GM12878 (cell line): ENCODE measurements around the gene TPRG1. TPM values are rescaled to one million over a fixed set of nuclear protein-coding genes. Genes with fewer than 3 reads are reported as not detected.

Experiments used
- ATAC-seq: fragments of 200-7000 bp; cut with Tn5 transposase; 3 replicates; pipeline ENCODE4 v1.9.1; 2020; ENCODE audit warnings: mild to moderate bottlenecking, moderate library complexity
- BruUV-seq: library from RNA; stranded (reverse); fragments of 400-500 nt; replicated peaks from 2 replicates; lab custom pipeline; 2021; lab: Mats Ljungman, UMichigan
- CTCF ChIA-PET: fragments of 300-600 bp; sonication (Branson Sonifier 250); formaldehyde crosslinking; extraction: SDS; loops from one replicate; lab custom pipeline; 2021; ENCODE audit warnings: inconsistent platforms; lab: Yijun Ruan, JAX
- POLR2A ChIA-PET: fragments of 350-600 bp; formaldehyde crosslinking; extraction: SDS; loops from one replicate; lab custom pipeline; 2021; ENCODE audit warnings: inconsistent platforms; lab: Charles Lee
- RAD21 ChIA-PET: fragments of 300-600 bp; sonication (Branson Sonifier 250); formaldehyde crosslinking; loops from one replicate; lab custom pipeline; 2023; ENCODE audit warnings: antibody characterized with exemption; ENCODE audit not compliant: unreplicated experiment; lab: Charles Lee
- SMC1A ChIA-PET: fragments of 300-600 bp; sonication (Branson Sonifier 250); formaldehyde crosslinking; loops from one replicate; lab custom pipeline; 2023; ENCODE audit not compliant: unreplicated experiment, uncharacterized antibody; lab: Charles Lee
- DNase-seq: peaks from one replicate; pipeline ENCODE4 v3.0.0-alpha.2; 2011; ENCODE audit warnings: low read depth, low spot score
- FAIRE-seq: peaks from 3 replicates; lab custom pipeline; 2011; peaks lifted over from hg19 to GRCh38; lab: Jason Lieb, UNC
- H2AFZ ChIP-seq: 2 replicates; pipeline ENCODE4 v1.6.0; 2011; ENCODE audit warnings: low read depth, low read length, control low read depth; ENCODE audit not compliant: control insufficient read depth
- H3K27ac ChIP-seq: 2 replicates; pipeline ENCODE4 v1.5.1; 2011; ENCODE audit warnings: control low read depth; ENCODE audit not compliant: control insufficient read depth, insufficient read depth
- H3K27me3 ChIP-seq, 2 experiments: replicated peaks in 1 of 2; 2 replicates each; pipeline versions ENCODE4 v1.6.0 to v1.6.1; 2011; ENCODE audit warnings: low read length in 1 of 2; ENCODE audit not compliant: control insufficient read depth in 2 of 2, insufficient read depth in 2 of 2
- H3K36me3 ChIP-seq, 2 experiments: 2 replicates each; pipeline ENCODE4 v1.5.1; 2011; ENCODE audit warnings: low read length in 1 of 2; ENCODE audit not compliant: control insufficient read depth in 2 of 2, insufficient read depth in 2 of 2
- H3K4me1 ChIP-seq: 2 replicates; pipeline ENCODE4 v1.6.1; 2011; ENCODE audit warnings: mild to moderate bottlenecking, low read length, moderate library complexity, mixed read lengths; ENCODE audit not compliant: control insufficient read depth, insufficient read depth
- H3K4me2 ChIP-seq: 2 replicates; pipeline ENCODE4 v1.6.0; 2011; ENCODE audit warnings: control low read depth; ENCODE audit not compliant: control insufficient read depth, insufficient read depth
- H3K4me3 ChIP-seq: fragments of 200-600 bp; sonication (generic); 2 replicates; pipeline ENCODE4 v1.5.1; 2016
- H3K79me2 ChIP-seq: 2 replicates; pipeline ENCODE4 v1.6.0; 2011; ENCODE audit warnings: low read length; ENCODE audit not compliant: control insufficient read depth, insufficient read depth
- H3K9ac ChIP-seq: 2 replicates; pipeline ENCODE4 v1.8.0; 2011; ENCODE audit warnings: low read length, control low read depth, mixed read lengths; ENCODE audit not compliant: control insufficient read depth, insufficient read depth
- H3K9me3 ChIP-seq: replicated peaks from 3 replicates; pipeline ENCODE4 v1.5.1; 2011; ENCODE audit warnings: mild to moderate bottlenecking, low read length; ENCODE audit not compliant: control insufficient read depth, insufficient read depth
- H4K20me1 ChIP-seq: 2 replicates; pipeline ENCODE4 v1.6.0; 2011; ENCODE audit not compliant: control insufficient read depth, insufficient read depth
- ATF7 ChIP-seq: fragments of 450-650 bp; IDR thresholded peaks from 2 replicates; pipeline ENCODE4 v1.6.1; 2016; ENCODE audit warnings: low read depth, mild to moderate bottlenecking
- BRCA1 ChIP-seq: IDR thresholded peaks from 2 replicates; pipeline ENCODE4 v1.6.1; 2011; ENCODE audit warnings: low read depth, low read length, improper control_type of control experiment
- CREB1 ChIP-seq: IDR thresholded peaks from 2 replicates; pipeline ENCODE4 v1.6.1; 2012; ENCODE audit warnings: low read depth, mild to moderate bottlenecking, inconsistent platforms
- ESRRA ChIP-seq: IDR thresholded peaks from 2 replicates; pipeline ENCODE4 v1.6.1; 2012; ENCODE audit warnings: mild to moderate bottlenecking, low read length, improper control_type of control experiment
- FOS ChIP-seq: IDR thresholded peaks from 3 replicates; pipeline ENCODE4 v1.6.1; 2011; ENCODE audit warnings: borderline replicate concordance; ENCODE audit not compliant: insufficient read length; ENCODE audit errors: extremely low read depth
- HCFC1 ChIP-seq: fragments of 150-350 bp; IDR thresholded peaks from 2 replicates; pipeline ENCODE4 v1.6.1; 2014; ENCODE audit warnings: low read length
- IRF4 ChIP-seq: IDR thresholded peaks from 2 replicates; pipeline ENCODE4 v1.6.1; 2011; ENCODE audit warnings: low read depth, low read length
- LARP7 ChIP-seq: fragments of 450-650 bp; IDR thresholded peaks from 2 replicates; pipeline ENCODE4 v1.6.1; 2017; ENCODE audit warnings: mild to moderate bottlenecking
- MTA2 ChIP-seq: fragments of 450-650 bp; IDR thresholded peaks from 2 replicates; pipeline ENCODE4 v1.6.1; 2016; ENCODE audit warnings: low read depth, mild to moderate bottlenecking, moderate library complexity
- POLR2A ChIP-seq: IDR thresholded peaks from 2 replicates; pipeline ENCODE4 v1.6.1; 2011; ENCODE audit warnings: low read depth, mild to moderate bottlenecking, low read length
- SMARCA5 ChIP-seq: fragments of 450-650 bp; IDR thresholded peaks from 2 replicates; pipeline ENCODE4 v1.6.1; 2017; ENCODE audit warnings: mild to moderate bottlenecking
- SUPT20H ChIP-seq: IDR thresholded peaks from 2 replicates; pipeline ENCODE4 v1.6.1; 2011; ENCODE audit warnings: low read depth, mild to moderate bottlenecking, low read length, moderate library complexity, borderline replicate concordance; ENCODE audit not compliant: control insufficient read depth
- ZNF24 ChIP-seq: fragments of 450-650 bp; IDR thresholded peaks from 2 replicates; pipeline ENCODE4 v1.6.1; 2017; ENCODE audit warnings: antibody characterized with exemption, mild to moderate bottlenecking
- ZZZ3 ChIP-seq: IDR thresholded peaks from 2 replicates; pipeline ENCODE4 v1.6.1; 2011; ENCODE audit warnings: low read depth; ENCODE audit not compliant: control insufficient read depth, insufficient read length
- WGBS: methylation state at CpG from one replicate; pipeline ENCODE4 v1.1.6; 2016; ENCODE audit warnings: low lambda C conversion rate; ENCODE audit not compliant: insufficient replicate concordance, insufficient coverage; ENCODE audit errors: missing lambda C conversion rate; 5-methylcytosine and 5-hydroxymethylcytosine counted together
- in situ Hi-C: fragments of 300-500 bp; cut with MboI; formaldehyde crosslinking; loops from 9 replicates; pipeline ENCODE4 v1.14.3; 2018; ENCODE audit warnings: mixed read lengths
- intact Hi-C: fragments of 100-400 bp; cut with micrococcal nuclease; formaldehyde crosslinking; loops from one replicate; pipeline ENCODE4 v1.14.2; 2022; ENCODE audit not compliant: unreplicated experiment
- polyA plus RNA-seq, 11 experiments: library from polyadenylated mRNA; depleted of rRNA in 4 of 11; unstranded in 6 of 11; stranded (reverse) in 5 of 11; fragments of >200 nt; fragmentation: Nextera tagmentation in 4 of 11; fragmentation: Illumina TruSeq in 1 of 11; extraction: Ambion mirVana in 4 of 11; extraction: Trizol in 1 of 11; gene quantifications; 1 replicate in 1 of 11; 2 replicates in 10 of 11; pipeline versions ENCODE4 v1.2.1 to v1.2.3, GENCODE V29; 2011 to 2016; ENCODE audit warnings: inconsistent platforms in 2 of 11, missing spikeins in 2 of 11, low read depth in 1 of 11
- total RNA-seq, 4 experiments: library from RNA; depleted of rRNA in 3 of 4; stranded (reverse); fragments of >200 nt in 3 of 4; fragmentation: Illumina TruSeq in 1 of 4; extraction: Trizol in 1 of 4; gene quantifications; 2 replicates each; pipeline versions ENCODE4 v1.2.1 to v1.2.3, GENCODE V29; 2013 to 2021
- TF ChIP-seq, protein P1 (sequence below): IDR thresholded peaks from 2 replicates; pipeline ENCODE4 v1.6.1; 2011; ENCODE audit warnings: mild to moderate bottlenecking, low read depth, low read length, moderate library complexity; ENCODE audit not compliant: insufficient replicate concordance
- TF ChIP-seq, protein P2 (sequence below): IDR thresholded peaks from 2 replicates; pipeline ENCODE4 v1.6.1; 2011; ENCODE audit warnings: low read depth, low read length, improper control_type of control experiment, borderline replicate concordance
- TF ChIP-seq, protein P3 (sequence below): IDR thresholded peaks from 2 replicates; pipeline ENCODE4 v1.6.1; 2012; ENCODE audit warnings: mild to moderate bottlenecking, low read depth, low read length
- TF ChIP-seq, protein P4 (sequence below): fragments of 450-650 bp; IDR thresholded peaks from 2 replicates; pipeline ENCODE4 v1.6.1; 2018; ENCODE audit warnings: mild to moderate bottlenecking, low read depth, moderate library complexity; ENCODE audit not compliant: partially characterized antibody

TPRG1 gene
- total and polyA plus RNA-seq, 10 of the 15 experiments (the other 5 are each of a cell fraction or from before 2014, with no cell fraction given) = 0.26 to 30.7 (median 3.6) TPM

DNA sequence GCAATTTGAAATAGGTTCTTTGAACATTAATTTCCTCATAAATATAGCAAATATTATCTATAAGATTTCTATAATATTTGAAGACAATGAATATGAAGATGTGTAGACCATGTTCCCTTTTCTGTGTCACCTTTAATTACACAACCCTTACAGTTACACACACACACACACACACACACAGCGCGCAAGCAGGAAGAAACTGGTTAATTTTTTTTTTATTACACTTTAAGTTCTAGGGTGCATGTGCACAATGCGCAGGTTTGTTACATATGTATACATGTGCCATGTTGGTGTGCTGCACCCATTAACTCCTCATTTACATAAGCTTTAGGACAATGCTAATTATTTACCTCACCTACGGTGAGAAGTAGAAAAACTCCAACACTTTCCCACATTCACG, 122.9 kb downstream of the TPRG1 start (continued):
- TF ChIP-seq, protein P1, sequence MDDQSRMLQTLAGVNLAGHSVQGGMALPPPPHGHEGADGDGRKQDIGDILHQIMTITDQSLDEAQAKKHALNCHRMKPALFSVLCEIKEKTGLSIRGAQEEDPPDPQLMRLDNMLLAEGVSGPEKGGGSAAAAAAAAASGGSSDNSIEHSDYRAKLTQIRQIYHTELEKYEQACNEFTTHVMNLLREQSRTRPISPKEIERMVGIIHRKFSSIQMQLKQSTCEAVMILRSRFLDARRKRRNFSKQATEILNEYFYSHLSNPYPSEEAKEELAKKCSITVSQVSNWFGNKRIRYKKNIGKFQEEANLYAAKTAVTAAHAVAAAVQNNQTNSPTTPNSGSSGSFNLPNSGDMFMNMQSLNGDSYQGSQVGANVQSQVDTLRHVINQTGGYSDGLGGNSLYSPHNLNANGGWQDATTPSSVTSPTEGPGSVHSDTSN = no peak
- TF ChIP-seq SUPT20H (no peak), ATF7 (no peak), IRF4 (no peak), ZNF24 (no peak), POLR2A (no peak), ESRRA (no peak)
- TF ChIP-seq, all 136 proteins: peak for 0

DNA sequence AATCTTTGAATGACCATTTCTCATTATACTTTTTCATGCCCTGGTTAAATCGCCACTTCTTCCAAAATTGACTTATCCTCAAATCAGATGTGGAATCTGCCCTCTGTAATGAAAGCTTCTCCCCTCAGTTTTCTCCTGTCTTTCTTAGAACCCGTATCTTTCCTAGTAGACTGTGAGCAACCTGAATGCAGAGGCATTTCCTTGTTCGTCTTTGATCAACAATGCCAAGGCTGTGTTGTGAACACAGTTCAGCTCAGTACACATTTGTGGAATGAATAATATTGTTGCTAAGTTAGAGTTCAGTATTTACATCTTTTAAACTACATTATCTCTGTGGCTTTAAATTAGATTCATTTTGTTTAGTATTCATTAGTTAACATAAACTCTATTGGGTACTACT, 123.3 kb downstream of the TPRG1 start:
- CTCF ChIA-PET = no interaction called here
- Histone ChIP-seq H3K36me3 (no peaks in the 10 kb centered on the region), H3K4me1 (no peaks in the 10 kb centered on the region), H3K9ac (no peak overlapping the region), H2AFZ (no peak overlapping the region), H3K4me2 (no peak overlapping the region), H3K79me2 (no peaks in the 10 kb centered on the region), H3K9me3 (no peaks in the 10 kb centered on the region), H3K27ac (no peak overlapping the region), H4K20me1 (no peaks in the 10 kb centered on the region), H3K27me3 (peaks cover 0 to 2% of the 10 kb centered on the region in 2 experiments; a peak in 1 of 4 replicates), H3K4me3 (no peak overlapping the region)
- POLR2A ChIA-PET = no interaction called here
- no TSS peak for BruUV-seq
- ATAC-seq (no peak), FAIRE-seq (no peak), DNase-seq (no peak)
- SMC1A ChIA-PET = no interaction called here
- WGBS = 80% methylated on average over 3 of the region's 3 CpGs
- RAD21 ChIA-PET = no interaction called here
- intact Hi-C loops = no loop called here
- in situ Hi-C loops = no loop called here
- TF ChIP-seq ZZZ3 = no peak
- TF ChIP-seq, protein P2, sequence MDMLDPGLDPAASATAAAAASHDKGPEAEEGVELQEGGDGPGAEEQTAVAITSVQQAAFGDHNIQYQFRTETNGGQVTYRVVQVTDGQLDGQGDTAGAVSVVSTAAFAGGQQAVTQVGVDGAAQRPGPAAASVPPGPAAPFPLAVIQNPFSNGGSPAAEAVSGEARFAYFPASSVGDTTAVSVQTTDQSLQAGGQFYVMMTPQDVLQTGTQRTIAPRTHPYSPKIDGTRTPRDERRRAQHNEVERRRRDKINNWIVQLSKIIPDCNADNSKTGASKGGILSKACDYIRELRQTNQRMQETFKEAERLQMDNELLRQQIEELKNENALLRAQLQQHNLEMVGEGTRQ = no peak
- no peak for TF ChIP-seq FOS
- no peak for TF ChIP-seq SMARCA5
- TF ChIP-seq, protein P3, sequence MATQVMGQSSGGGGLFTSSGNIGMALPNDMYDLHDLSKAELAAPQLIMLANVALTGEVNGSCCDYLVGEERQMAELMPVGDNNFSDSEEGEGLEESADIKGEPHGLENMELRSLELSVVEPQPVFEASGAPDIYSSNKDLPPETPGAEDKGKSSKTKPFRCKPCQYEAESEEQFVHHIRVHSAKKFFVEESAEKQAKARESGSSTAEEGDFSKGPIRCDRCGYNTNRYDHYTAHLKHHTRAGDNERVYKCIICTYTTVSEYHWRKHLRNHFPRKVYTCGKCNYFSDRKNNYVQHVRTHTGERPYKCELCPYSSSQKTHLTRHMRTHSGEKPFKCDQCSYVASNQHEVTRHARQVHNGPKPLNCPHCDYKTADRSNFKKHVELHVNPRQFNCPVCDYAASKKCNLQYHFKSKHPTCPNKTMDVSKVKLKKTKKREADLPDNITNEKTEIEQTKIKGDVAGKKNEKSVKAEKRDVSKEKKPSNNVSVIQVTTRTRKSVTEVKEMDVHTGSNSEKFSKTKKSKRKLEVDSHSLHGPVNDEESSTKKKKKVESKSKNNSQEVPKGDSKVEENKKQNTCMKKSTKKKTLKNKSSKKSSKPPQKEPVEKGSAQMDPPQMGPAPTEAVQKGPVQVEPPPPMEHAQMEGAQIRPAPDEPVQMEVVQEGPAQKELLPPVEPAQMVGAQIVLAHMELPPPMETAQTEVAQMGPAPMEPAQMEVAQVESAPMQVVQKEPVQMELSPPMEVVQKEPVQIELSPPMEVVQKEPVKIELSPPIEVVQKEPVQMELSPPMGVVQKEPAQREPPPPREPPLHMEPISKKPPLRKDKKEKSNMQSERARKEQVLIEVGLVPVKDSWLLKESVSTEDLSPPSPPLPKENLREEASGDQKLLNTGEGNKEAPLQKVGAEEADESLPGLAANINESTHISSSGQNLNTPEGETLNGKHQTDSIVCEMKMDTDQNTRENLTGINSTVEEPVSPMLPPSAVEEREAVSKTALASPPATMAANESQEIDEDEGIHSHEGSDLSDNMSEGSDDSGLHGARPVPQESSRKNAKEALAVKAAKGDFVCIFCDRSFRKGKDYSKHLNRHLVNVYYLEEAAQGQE = no peak
- TF ChIP-seq LARP7 = no peak
- no peak for TF ChIP-seq CREB1
- TF ChIP-seq MTA2 = no peak
- no peak for TF ChIP-seq HCFC1
- TF ChIP-seq BRCA1 = no peak
- TF ChIP-seq, protein P4, sequence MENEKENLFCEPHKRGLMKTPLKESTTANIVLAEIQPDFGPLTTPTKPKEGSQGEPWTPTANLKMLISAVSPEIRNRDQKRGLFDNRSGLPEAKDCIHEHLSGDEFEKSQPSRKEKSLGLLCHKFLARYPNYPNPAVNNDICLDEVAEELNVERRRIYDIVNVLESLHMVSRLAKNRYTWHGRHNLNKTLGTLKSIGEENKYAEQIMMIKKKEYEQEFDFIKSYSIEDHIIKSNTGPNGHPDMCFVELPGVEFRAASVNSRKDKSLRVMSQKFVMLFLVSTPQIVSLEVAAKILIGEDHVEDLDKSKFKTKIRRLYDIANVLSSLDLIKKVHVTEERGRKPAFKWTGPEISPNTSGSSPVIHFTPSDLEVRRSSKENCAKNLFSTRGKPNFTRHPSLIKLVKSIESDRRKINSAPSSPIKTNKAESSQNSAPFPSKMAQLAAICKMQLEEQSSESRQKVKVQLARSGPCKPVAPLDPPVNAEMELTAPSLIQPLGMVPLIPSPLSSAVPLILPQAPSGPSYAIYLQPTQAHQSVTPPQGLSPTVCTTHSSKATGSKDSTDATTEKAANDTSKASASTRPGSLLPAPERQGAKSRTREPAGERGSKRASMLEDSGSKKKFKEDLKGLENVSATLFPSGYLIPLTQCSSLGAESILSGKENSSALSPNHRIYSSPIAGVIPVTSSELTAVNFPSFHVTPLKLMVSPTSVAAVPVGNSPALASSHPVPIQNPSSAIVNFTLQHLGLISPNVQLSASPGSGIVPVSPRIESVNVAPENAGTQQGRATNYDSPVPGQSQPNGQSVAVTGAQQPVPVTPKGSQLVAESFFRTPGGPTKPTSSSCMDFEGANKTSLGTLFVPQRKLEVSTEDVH = no peak
